Fibroblast of the conjunctiva (primary cell): ENCODE measurements around the gene CCT8L2.
"Not testable (repeated sequence)": the region's sequence is repeated elsewhere in the genome, so short reads cannot be mapped to it uniquely, and the experiment has no call there.

Experiments
- DNase-seq: peaks from one replicate; pipeline ENCODE4 v3.0.0-alpha.2; 2010; ENCODE audit warnings: low read depth

Gene CCT8L2

GRCh38 chr22:16559056-16559955, 33.3 kb downstream of the CCT8L2 start:
- no peak for DNase-seq

GRCh38 chr22:16558376-16558945, 34.1 kb downstream of the CCT8L2 start:
- not testable (repeated sequence) for DNase-seq

GRCh38 chr22:16557511-16557910, 35.1 kb downstream of the CCT8L2 start:
- DNase-seq: not testable (repeated sequence)

GRCh38 chr22:16555077-16555994, 37.3 kb downstream of the CCT8L2 start:
- DNase-seq: not testable (repeated sequence)

GRCh38 chr22:16543310-16543709, 49.3 kb downstream of the CCT8L2 start:
- DNase-seq: not testable (repeated sequence)
